CD14-positive monocyte (primary cell): ENCODE data around the gene SLC22A23. TPM values are rescaled to one million over a fixed set of nuclear protein-coding genes. Genes with fewer than 3 reads are reported as not detected.

ENCODE experiments used
- DNase-seq, 3 donors: peaks; one replicate each; pipeline ENCODE4 v3.0.0-alpha.2; 2011 to 2022
- H2AFZ ChIP-seq: 2 replicates; pipeline ENCODE4 v1.6.0; 2012; ENCODE audit warnings: mild to moderate bottlenecking, low read depth, low read length, inconsistent platforms; ENCODE audit not compliant: insufficient read depth, poor library complexity, severe bottlenecking
- H3K27ac ChIP-seq, 2 donors: 1 replicate in 1 of 2; 2 replicates in 1 of 2; pipeline ENCODE4 v1.5.1; 2012 to 2013; ENCODE audit warnings: low read length in 2 of 2, control low read depth in 1 of 2, inconsistent platforms in 1 of 2, low read depth in 1 of 2, mild to moderate bottlenecking in 1 of 2
- H3K27me3 ChIP-seq, 2 donors: one replicate each; pipeline versions ENCODE4 v1.6.0 to v1.6.1; 2011 to 2013; ENCODE audit warnings: low read length in 2 of 2; ENCODE audit not compliant: control insufficient read depth in 2 of 2, insufficient read depth in 2 of 2
- H3K36me3 ChIP-seq, 2 donors: replicated peaks in 1 of 2; 1 replicate in 1 of 2; 2 replicates in 1 of 2; pipeline versions ENCODE4 v1.5.1 to v1.6.1; 2012 to 2013; ENCODE audit warnings: low read length in 2 of 2, control low read depth in 1 of 2, inconsistent platforms in 1 of 2, mild to moderate bottlenecking in 1 of 2; ENCODE audit not compliant: insufficient read depth in 2 of 2, control insufficient read depth in 1 of 2
- H3K4me1 ChIP-seq, 2 donors: 1 replicate in 1 of 2; 2 replicates in 1 of 2; pipeline versions ENCODE4 v1.5.1 to v1.6.1; 2012 to 2013; ENCODE audit warnings: low read length in 2 of 2, control low read depth in 1 of 2, inconsistent platforms in 1 of 2, mild to moderate bottlenecking in 1 of 2, moderate library complexity in 1 of 2; ENCODE audit not compliant: insufficient read depth in 2 of 2, control insufficient read depth in 1 of 2
- H3K4me2 ChIP-seq: replicated peaks from 2 replicates; pipeline ENCODE3; 2012; ENCODE audit warnings: low read length, moderate library complexity, mild to moderate bottlenecking; ENCODE audit not compliant: poor library complexity, severe bottlenecking; ENCODE audit errors: extremely low read depth
- H3K4me3 ChIP-seq, 3 experiments: fragments of 200-600 bp in 1 of 3; sonication (generic) in 1 of 3; replicated peaks in 1 of 3; 1 replicate in 2 of 3; 2 replicates in 1 of 3; pipeline ENCODE4 v1.5.1; 2011 to 2013; ENCODE audit warnings: low read length in 3 of 3, mild to moderate bottlenecking in 3 of 3, control low read depth in 2 of 3, low read depth in 2 of 3, inconsistent platforms in 1 of 3, moderate library complexity in 1 of 3
- H3K79me2 ChIP-seq: 2 replicates; pipeline ENCODE4 v1.6.0; 2012; ENCODE audit warnings: mild to moderate bottlenecking, control low read depth, inconsistent platforms, low read length, moderate library complexity; ENCODE audit not compliant: insufficient read depth
- H3K9ac ChIP-seq: 2 replicates; pipeline ENCODE4 v1.6.0; 2017; ENCODE audit warnings: low read length, mild to moderate bottlenecking; ENCODE audit not compliant: insufficient read depth, poor library complexity, severe bottlenecking
- H3K9me3 ChIP-seq, 2 donors: replicated peaks in 1 of 2; 1 replicate in 1 of 2; 2 replicates in 1 of 2; pipeline versions ENCODE4 v1.5.1 to v1.6.1; 2012 to 2013; ENCODE audit warnings: low read length in 2 of 2, control low read depth in 1 of 2; ENCODE audit not compliant: control insufficient read depth in 1 of 2, insufficient read depth in 1 of 2
- H4K20me1 ChIP-seq: 2 replicates; pipeline ENCODE4 v1.6.0; 2012; ENCODE audit warnings: mild to moderate bottlenecking, low read length, control low read depth, moderate library complexity; ENCODE audit not compliant: insufficient read depth
- H3K27ac Mint-ChIP-seq, 7 donors: one replicate each; pipeline ENCODE4 v1.8.0; 2020; ENCODE audit warnings: mild to moderate bottlenecking in 7 of 7, mixed read lengths in 7 of 7, moderate library complexity in 6 of 7, inconsistent platforms in 2 of 7
- H3K27me3 Mint-ChIP-seq, 3 donors: one replicate each; pipeline ENCODE4 v1.8.0; 2021 to 2022; ENCODE audit warnings: low read depth in 3 of 3, mild to moderate bottlenecking in 3 of 3, mixed read lengths in 3 of 3, moderate library complexity in 3 of 3, inconsistent platforms in 1 of 3
- H3K36me3 Mint-ChIP-seq, 2 donors: one replicate each; pipeline ENCODE4 v1.8.0; 2020; ENCODE audit warnings: mixed read lengths in 2 of 2, inconsistent platforms in 1 of 2, mild to moderate bottlenecking in 1 of 2
- H3K4me1 Mint-ChIP-seq: one replicate; pipeline ENCODE4 v1.8.0; 2020; ENCODE audit warnings: mild to moderate bottlenecking, mixed read lengths
- H3K4me3 Mint-ChIP-seq, 2 donors: one replicate each; pipeline ENCODE4 v1.8.0; 2020; ENCODE audit warnings: mild to moderate bottlenecking in 2 of 2, mixed read lengths in 2 of 2, moderate library complexity in 1 of 2
- H3K9me3 Mint-ChIP-seq, 7 donors: one replicate each; pipeline ENCODE4 v1.8.0; 2020 to 2022; ENCODE audit warnings: mixed read lengths in 7 of 7, mild to moderate bottlenecking in 6 of 7, moderate library complexity in 6 of 7, inconsistent platforms in 2 of 7
- CTCF ChIP-seq: fragments of 200-600 bp; IDR thresholded peaks from one replicate; pipeline ENCODE4 v1.8.0; 2022; ENCODE audit warnings: antibody characterized with exemption, mild to moderate bottlenecking
- WGBS: methylation state at CpG from one replicate; pipeline ENCODE4 v1.1.5; 2013; ENCODE audit warnings: missing lambda C conversion rate; ENCODE audit not compliant: insufficient coverage; 5-methylcytosine and 5-hydroxymethylcytosine counted together
- intact Hi-C, 2 donors: fragments of 100-400 bp; cut with micrococcal nuclease; formaldehyde crosslinking; loops; one replicate each; pipeline versions ENCODE4 v1.15.0 to v1.15.1; 2023
- polyA plus RNA-seq, 3 donors: library from polyadenylated mRNA; depleted of rRNA in 1 of 3; unstranded in 2 of 3; stranded (reverse) in 1 of 3; fragments of 300-500 nt in 2 of 3; fragments of >200 nt in 1 of 3; fragmentation: Illumina TruSeq in 2 of 3; gene quantifications; 1 replicate in 2 of 3; 2 replicates in 1 of 3; pipeline ENCODE4 v1.2.3, GENCODE V29; 2012 to 2021

SLC22A23 gene
- polyA plus RNA-seq, 3 donors, result 0.08 TPM; not detected in 2

- H3K27me3 Mint-ChIP-seq, result peaks cover 4 to 11% (median 11%) of the 10 kb centered on the region in 3 donors
- H3K4me1 Mint-ChIP-seq, result peaks cover 5% of the 10 kb centered on the region
- no peaks in the 10 kb centered on the region for H3K36me3 ChIP-seq
- H3K27ac Mint-ChIP-seq, result no peak overlapping the region
- no peak overlapping the region for H2AFZ ChIP-seq
- no peak overlapping the region for H3K4me2 ChIP-seq
- H3K9ac ChIP-seq, result no peak overlapping the region
- peaks cover 0 to 2% (median 0%) of the 10 kb centered on the region in 7 donors for H3K9me3 Mint-ChIP-seq
- DNase-seq, result no peak
- intact Hi-C loops, result no loop called here
- no peak for TF ChIP-seq CTCF
- no peaks in the 10 kb centered on the region for H3K4me1 ChIP-seq
- no peaks in the 10 kb centered on the region for H3K27me3 ChIP-seq
- WGBS, result 96% methylated on average over 6 of the region's 7 CpGs
- H3K9me3 ChIP-seq, result no peaks in the 10 kb centered on the region
- no peak overlapping the region for H3K4me3 ChIP-seq
- no peaks in the 10 kb centered on the region for H4K20me1 ChIP-seq
- H3K4me3 Mint-ChIP-seq, result no peak overlapping the region
- H3K27ac ChIP-seq, result no peak overlapping the region
- H3K36me3 Mint-ChIP-seq, result no peaks in the 10 kb centered on the region
- no peaks in the 10 kb centered on the region for H3K79me2 ChIP-seq
These were observed 136.5 kb downstream of the SLC22A23 start for GRCh38 chr6:3320238-3320811.

DNA sequence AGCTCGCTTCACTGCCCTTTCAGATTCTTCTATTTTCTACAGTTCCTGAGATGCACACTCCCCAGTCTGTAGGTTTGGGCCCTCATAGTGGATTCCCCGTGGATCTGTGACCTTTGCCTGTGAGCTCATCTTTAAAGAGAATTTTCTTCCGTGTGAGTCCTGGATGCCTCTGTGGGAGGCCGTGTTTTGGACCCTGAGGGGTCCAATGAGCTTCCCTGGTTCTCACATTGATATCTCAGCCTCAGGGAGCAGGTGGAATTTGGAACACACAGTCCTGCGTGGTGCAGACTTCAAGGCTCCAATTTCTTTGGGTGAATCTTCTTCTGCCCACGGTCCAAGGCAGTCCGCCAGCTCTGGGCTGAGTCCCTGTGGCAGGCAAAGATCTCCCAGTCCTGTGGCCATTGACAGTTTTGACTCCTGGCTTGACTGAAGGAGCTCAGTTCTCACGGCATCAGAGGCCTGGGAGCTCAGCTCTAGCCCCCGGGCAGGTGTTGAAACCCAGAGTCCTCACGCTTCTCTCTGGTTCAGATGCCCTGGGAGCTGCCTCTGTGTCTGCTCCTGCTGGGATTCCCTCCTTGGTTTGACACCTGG is 137.1 kb downstream of the SLC22A23 start:
- Histone ChIP-seq H3K9ac (no peak overlapping the region), H3K9me3 (no peaks in the 10 kb centered on the region), H3K27ac (no peak overlapping the region), H4K20me1 (no peaks in the 10 kb centered on the region), H3K27me3 (no peaks in the 10 kb centered on the region), H2AFZ (no peak overlapping the region), H3K4me3 (no peak overlapping the region), H3K36me3 (no peaks in the 10 kb centered on the region), H3K4me2 (no peak overlapping the region), H3K79me2 (no peaks in the 10 kb centered on the region), H3K4me1 (no peaks in the 10 kb centered on the region)
- 91% methylated on average over 9 of the region's 10 CpGs for WGBS
- H3K4me3 Mint-ChIP-seq, result no peak overlapping the region
- no peak for DNase-seq
- peaks cover 4 to 11% (median 8%) of the 10 kb centered on the region in 3 donors for H3K27me3 Mint-ChIP-seq
- H3K9me3 Mint-ChIP-seq, result peaks cover 0 to 2% (median 0%) of the 10 kb centered on the region in 7 donors
- no peaks in the 10 kb centered on the region for H3K36me3 Mint-ChIP-seq
- intact Hi-C loops, result no loop called here
- peaks cover 5% of the 10 kb centered on the region for H3K4me1 Mint-ChIP-seq
- TF ChIP-seq CTCF, result no peak
- no peak overlapping the region for H3K27ac Mint-ChIP-seq
